Measurements from ENCODE around the gene CD48. TPM values are rescaled to one million over a fixed set of nuclear protein-coding genes. Genes with fewer than 3 reads are reported as not detected.
"Not testable (repeated sequence)": the region's sequence is repeated elsewhere in the genome, so short reads cannot be mapped to it uniquely, and the experiment has no call there.

Gene CD48
- total RNA-seq, 1 experiment from 2014 or later = not detected

DNA sequence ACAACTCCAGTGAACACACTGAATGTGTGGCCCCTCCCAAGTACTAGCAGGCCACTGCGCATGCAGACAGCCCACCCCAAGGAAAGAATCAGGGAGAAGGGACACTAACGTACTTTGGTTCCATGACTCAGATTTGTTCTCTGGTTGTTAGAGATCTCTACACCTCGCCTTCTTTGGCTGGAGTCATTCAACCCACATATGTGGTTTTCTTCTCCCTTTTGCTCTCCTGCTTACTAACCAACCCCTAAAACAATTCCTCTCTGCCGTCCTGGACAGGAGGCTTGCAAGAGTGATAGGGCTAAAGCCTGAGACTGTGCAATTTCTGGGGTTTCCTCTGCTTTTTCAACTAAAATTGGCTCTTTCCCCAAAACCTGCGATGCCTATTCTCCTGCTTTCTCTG lies 5.7 kb upstream of the CD48 start:
- H3K27me3 ChIP-seq (replicated peaks; ENCODE audit: insufficient read depth, low read depth, low read length, poor library complexity) = peaks cover 4% of the 10 kb centered on the region
- H3K4me1 ChIP-seq (ENCODE audit: insufficient read depth, low read length, poor library complexity, severe bottlenecking) = no peaks in the 10 kb centered on the region
- BruUV-seq (replicated peaks) = no TSS peak
- no peaks in the 10 kb centered on the region for H3K36me3 ChIP-seq (ENCODE audit: insufficient read depth, low read length, poor library complexity, severe bottlenecking)
- TF ChIP-seq, protein P1, sequence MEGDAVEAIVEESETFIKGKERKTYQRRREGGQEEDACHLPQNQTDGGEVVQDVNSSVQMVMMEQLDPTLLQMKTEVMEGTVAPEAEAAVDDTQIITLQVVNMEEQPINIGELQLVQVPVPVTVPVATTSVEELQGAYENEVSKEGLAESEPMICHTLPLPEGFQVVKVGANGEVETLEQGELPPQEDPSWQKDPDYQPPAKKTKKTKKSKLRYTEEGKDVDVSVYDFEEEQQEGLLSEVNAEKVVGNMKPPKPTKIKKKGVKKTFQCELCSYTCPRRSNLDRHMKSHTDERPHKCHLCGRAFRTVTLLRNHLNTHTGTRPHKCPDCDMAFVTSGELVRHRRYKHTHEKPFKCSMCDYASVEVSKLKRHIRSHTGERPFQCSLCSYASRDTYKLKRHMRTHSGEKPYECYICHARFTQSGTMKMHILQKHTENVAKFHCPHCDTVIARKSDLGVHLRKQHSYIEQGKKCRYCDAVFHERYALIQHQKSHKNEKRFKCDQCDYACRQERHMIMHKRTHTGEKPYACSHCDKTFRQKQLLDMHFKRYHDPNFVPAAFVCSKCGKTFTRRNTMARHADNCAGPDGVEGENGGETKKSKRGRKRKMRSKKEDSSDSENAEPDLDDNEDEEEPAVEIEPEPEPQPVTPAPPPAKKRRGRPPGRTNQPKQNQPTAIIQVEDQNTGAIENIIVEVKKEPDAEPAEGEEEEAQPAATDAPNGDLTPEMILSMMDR (conservative IDR thresholded peaks at IDR 0.05; ENCODE audit: low read depth, low read length) = no peak
- TF ChIP-seq EZH2 (IDR thresholded peaks at IDR 0.05; ENCODE audit: borderline replicate concordance, low read depth, low read length, poor library complexity, severe bottlenecking) = no peak
- DNase-seq (ENCODE audit: low spot score) = no peak
- CTCF ChIA-PET = no interaction called here
- H3K27ac ChIP-seq (ENCODE audit: low read depth, low read length, poor library complexity, severe bottlenecking) = no peak overlapping the region
- POLR2A ChIA-PET (ENCODE audit: low non-redundant PET) = no interaction called here
- H3K4me3 ChIP-seq (ENCODE audit: low read depth, low read length, poor library complexity, severe bottlenecking) = no peak overlapping the region
- intact Hi-C loops (cut with micrococcal nuclease; ENCODE audit: unreplicated experiment) = no loop called here
- H3K9me3 ChIP-seq (ENCODE audit: low read depth, low read length, poor library complexity, severe bottlenecking) = no peaks in the 10 kb centered on the region

DNA sequence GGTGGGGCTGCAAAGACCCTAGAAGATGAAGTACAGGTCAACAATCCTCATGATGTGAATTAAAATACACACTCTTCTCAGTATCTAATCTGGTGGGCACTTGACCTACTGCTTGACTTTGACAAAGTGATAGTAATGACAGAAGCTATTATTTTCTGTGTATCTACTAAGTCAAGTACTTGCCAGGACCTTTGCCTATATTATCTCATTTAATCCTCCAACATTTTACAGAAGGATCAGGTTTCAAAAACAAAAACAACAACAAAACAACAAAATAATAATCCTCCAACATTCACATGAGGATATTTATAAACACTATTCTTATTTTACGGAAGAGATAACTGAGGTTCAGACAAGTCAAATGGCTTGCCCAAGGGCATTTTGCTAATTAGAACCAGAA lies 4.4 kb upstream of the CD48 start:
- TF ChIP-seq, protein P1 (conservative IDR thresholded peaks at IDR 0.05; ENCODE audit: low read depth, low read length) = no peak
- no peak for TF ChIP-seq EZH2 (IDR thresholded peaks at IDR 0.05; ENCODE audit: borderline replicate concordance, low read depth, low read length, poor library complexity, severe bottlenecking)
- Histone ChIP-seq H3K27ac (ENCODE audit: low read depth, low read length, poor library complexity, severe bottlenecking) (no peak overlapping the region), H3K9me3 (ENCODE audit: low read depth, low read length, poor library complexity, severe bottlenecking) (no peaks in the 10 kb centered on the region), H3K4me1 (ENCODE audit: insufficient read depth, low read length, poor library complexity, severe bottlenecking) (no peaks in the 10 kb centered on the region), H3K27me3 (replicated peaks; ENCODE audit: insufficient read depth, low read depth, low read length, poor library complexity) (peaks cover 9% of the 10 kb centered on the region), H3K4me3 (ENCODE audit: low read depth, low read length, poor library complexity, severe bottlenecking) (no peak overlapping the region), H3K36me3 (ENCODE audit: insufficient read depth, low read length, poor library complexity, severe bottlenecking) (no peaks in the 10 kb centered on the region)
- BruUV-seq (replicated peaks) = no TSS peak
- ChIA-PET POLR2A (ENCODE audit: low non-redundant PET) (no interaction called here), CTCF (no interaction called here)
- DNase-seq (ENCODE audit: low spot score) = no peak
- intact Hi-C loops (cut with micrococcal nuclease; ENCODE audit: unreplicated experiment) = no loop called here

DNA sequence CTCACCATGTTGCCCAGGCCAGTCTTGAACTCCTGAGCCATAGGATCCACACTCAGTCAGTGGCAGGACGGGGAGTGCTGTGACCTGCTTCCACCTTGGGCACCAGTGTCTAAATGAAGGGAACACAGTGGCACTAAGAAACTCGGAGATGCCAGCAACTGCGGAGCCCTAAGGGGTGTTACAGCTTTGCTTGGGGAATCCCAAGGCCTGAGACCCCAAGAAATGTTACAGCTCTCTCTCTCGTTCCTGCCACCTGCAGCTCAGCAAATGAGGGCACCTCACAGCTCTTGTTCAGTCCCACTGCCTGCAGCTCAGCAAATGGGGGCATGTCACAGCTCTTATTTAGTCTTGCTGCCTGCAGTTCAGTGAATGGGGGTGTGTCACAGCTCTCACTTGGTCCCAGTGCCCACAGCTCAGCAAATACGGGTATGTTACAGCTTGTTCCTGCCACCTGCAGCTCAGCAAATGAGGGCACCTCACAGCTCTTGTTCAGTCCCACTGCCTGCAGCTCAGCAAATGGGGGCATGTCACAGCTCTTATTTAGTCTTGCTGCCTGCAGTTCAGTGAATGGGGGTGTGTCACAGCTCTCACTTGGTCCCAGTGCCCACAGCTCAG lies 2.5 kb upstream of the CD48 start:
- CTCF ChIA-PET; intact Hi-C loops (cut with micrococcal nuclease; ENCODE audit: unreplicated experiment); H3K9me3 ChIP-seq (ENCODE audit: low read depth, low read length, poor library complexity, severe bottlenecking); POLR2A ChIA-PET (ENCODE audit: low non-redundant PET); H3K27me3 ChIP-seq (replicated peaks; ENCODE audit: insufficient read depth, low read depth, low read length, poor library complexity); H3K4me3 ChIP-seq (ENCODE audit: low read depth, low read length, poor library complexity, severe bottlenecking); H3K36me3 ChIP-seq (ENCODE audit: insufficient read depth, low read length, poor library complexity, severe bottlenecking); H3K4me1 ChIP-seq (ENCODE audit: insufficient read depth, low read length, poor library complexity, severe bottlenecking); BruUV-seq (replicated peaks); DNase-seq (ENCODE audit: low spot score); H3K27ac ChIP-seq (ENCODE audit: low read depth, low read length, poor library complexity, severe bottlenecking): not testable (repeated sequence)

DNA sequence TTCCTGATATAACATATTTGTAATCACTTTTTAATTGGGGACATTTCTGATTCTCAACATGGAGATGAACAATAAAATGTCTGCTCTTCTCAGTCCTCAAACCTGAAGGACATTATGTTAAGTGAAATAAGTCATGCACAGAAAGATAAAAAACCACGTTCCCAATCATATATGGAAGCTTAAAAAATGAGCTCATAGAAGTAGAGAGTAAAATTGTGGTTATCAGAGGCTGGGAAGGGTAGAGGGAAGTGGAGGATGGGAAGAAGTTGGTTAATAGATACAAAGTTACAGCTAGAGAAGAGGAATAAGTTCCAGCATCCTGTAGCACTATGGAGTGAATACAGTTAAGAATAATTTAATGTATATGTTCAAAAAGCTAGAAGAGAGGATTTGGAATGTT lies 1.5 kb upstream of the CD48 start:
- Histone ChIP-seq H3K4me3 (ENCODE audit: low read depth, low read length, poor library complexity, severe bottlenecking) (no peak overlapping the region), H3K27me3 (replicated peaks; ENCODE audit: insufficient read depth, low read depth, low read length, poor library complexity) (peaks cover 11% of the 10 kb centered on the region), H3K27ac (ENCODE audit: low read depth, low read length, poor library complexity, severe bottlenecking) (no peak overlapping the region), H3K4me1 (ENCODE audit: insufficient read depth, low read length, poor library complexity, severe bottlenecking) (no peaks in the 10 kb centered on the region), H3K9me3 (ENCODE audit: low read depth, low read length, poor library complexity, severe bottlenecking) (no peaks in the 10 kb centered on the region), H3K36me3 (ENCODE audit: insufficient read depth, low read length, poor library complexity, severe bottlenecking) (no peaks in the 10 kb centered on the region)
- TF ChIP-seq, protein P1 (conservative IDR thresholded peaks at IDR 0.05; ENCODE audit: low read depth, low read length) = no peak
- no peak for TF ChIP-seq EZH2 (IDR thresholded peaks at IDR 0.05; ENCODE audit: borderline replicate concordance, low read depth, low read length, poor library complexity, severe bottlenecking)
- no TSS peak for BruUV-seq (replicated peaks)
- CTCF ChIA-PET = no interaction called here
- DNase-seq (ENCODE audit: low spot score) = no peak
- intact Hi-C loops (cut with micrococcal nuclease; ENCODE audit: unreplicated experiment) = no loop called here
- POLR2A ChIA-PET (ENCODE audit: low non-redundant PET) = no interaction called here

DNA sequence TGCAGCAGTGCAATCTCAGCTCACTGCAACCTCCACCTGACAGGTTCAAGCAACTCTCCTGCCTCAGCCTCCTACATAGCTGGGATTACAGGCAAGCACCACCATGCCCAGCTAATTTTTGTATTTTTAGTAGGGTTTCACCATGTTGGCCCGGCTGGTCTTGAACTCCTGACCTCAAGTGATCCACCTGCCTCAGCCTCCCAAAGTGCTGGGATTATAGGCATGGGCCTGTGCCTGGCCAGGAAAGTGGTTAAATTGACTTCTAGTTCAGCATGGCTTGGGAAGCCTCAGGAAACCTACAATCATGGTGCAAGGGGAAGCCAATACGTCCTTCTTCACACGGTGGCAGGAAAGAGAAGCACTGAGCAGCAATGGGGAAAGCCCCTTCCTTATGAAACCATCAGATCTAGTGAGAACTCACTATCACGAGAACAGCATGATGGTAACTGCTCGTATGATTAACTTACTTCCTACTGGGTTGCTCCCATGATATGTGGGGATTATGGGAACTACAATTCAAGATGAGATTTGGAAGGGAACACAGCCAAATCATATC lies 981 bp upstream of the CD48 start:
- POLR2A ChIA-PET (ENCODE audit: low non-redundant PET); H3K4me1 ChIP-seq (ENCODE audit: insufficient read depth, low read length, poor library complexity, severe bottlenecking); CTCF ChIA-PET; intact Hi-C loops (cut with micrococcal nuclease; ENCODE audit: unreplicated experiment); H3K9me3 ChIP-seq (ENCODE audit: low read depth, low read length, poor library complexity, severe bottlenecking); H3K27ac ChIP-seq (ENCODE audit: low read depth, low read length, poor library complexity, severe bottlenecking); H3K36me3 ChIP-seq (ENCODE audit: insufficient read depth, low read length, poor library complexity, severe bottlenecking); BruUV-seq (replicated peaks); H3K4me3 ChIP-seq (ENCODE audit: low read depth, low read length, poor library complexity, severe bottlenecking); DNase-seq (ENCODE audit: low spot score): not testable (repeated sequence)
- H3K27me3 ChIP-seq (replicated peaks; ENCODE audit: insufficient read depth, low read depth, low read length, poor library complexity) = peaks cover 16% of the 10 kb centered on the region
